SK-N-SH (cell line): Measurements from ENCODE around the gene MYH15. TPM values are rescaled to one million over a fixed set of nuclear protein-coding genes. Genes with fewer than 3 reads are reported as not detected.

Experiments used
- CTCF ChIA-PET: fragments of 300-600, 350-600 bp; formaldehyde crosslinking; extraction: SDS; loops from one replicate; lab custom pipeline; 2021; lab: Yijun Ruan, JAX
- POLR2A ChIA-PET: fragments of 350-600 bp; sonication (Branson Sonifier 250); formaldehyde crosslinking; extraction: SDS; loops from one replicate; lab custom pipeline; 2020; ENCODE audit warnings: antibody characterized with exemption, inconsistent platforms; lab: Yijun Ruan, JAX
- DNase-seq: peaks from one replicate; pipeline ENCODE4 v3.0.0; 2012
- H2AFZ ChIP-seq: fragments of 200-600 bp; sonication (generic); 2 replicates; pipeline ENCODE4 v1.8.1; 2016; ENCODE audit warnings: antibody characterized with exemption, mild to moderate bottlenecking, low read depth
- H3F3A ChIP-seq: fragments of 200-600 bp; sonication (generic); replicated peaks from 2 replicates; pipeline ENCODE3; 2016; ENCODE audit warnings: antibody characterized with exemption, mild to moderate bottlenecking; ENCODE audit not compliant: insufficient read depth
- H3K27ac ChIP-seq, 2 experiments: fragments of 200-500 bp in 1 of 2; fragments of 200-600 bp in 1 of 2; sonication (Bioruptor generic) in 1 of 2; sonication (generic), shearing (Covaris generic) in 1 of 2; 2 replicates each; pipeline versions ENCODE4 v1.5.1 to v1.6.1; 2014 to 2016; ENCODE audit warnings: low read depth in 2 of 2, inconsistent platforms in 1 of 2, low read length in 1 of 2, mild to moderate bottlenecking in 1 of 2, mixed read lengths in 1 of 2
- H3K27me3 ChIP-seq: fragments of 200-600 bp; sonication (generic), shearing (Covaris generic); 2 replicates; pipeline ENCODE4 v1.6.1; 2016; ENCODE audit warnings: mixed run types; ENCODE audit not compliant: insufficient read depth
- H3K36me3 ChIP-seq, 2 experiments: fragments of 200-500 bp in 1 of 2; fragments of 200-600 bp in 1 of 2; sonication (Bioruptor generic) in 1 of 2; sonication (generic) in 1 of 2; replicated peaks in 1 of 2; 2 replicates each; pipeline versions ENCODE3 to v1.5.1; 2014 to 2016; ENCODE audit warnings: low read length in 1 of 2, mild to moderate bottlenecking in 1 of 2; ENCODE audit not compliant: insufficient read depth in 2 of 2, control insufficient read depth in 1 of 2
- H3K4me1 ChIP-seq, 2 experiments: fragments of 200-500 bp in 1 of 2; fragments of 200-600 bp in 1 of 2; sonication (Bioruptor generic) in 1 of 2; sonication (generic), shearing (Covaris generic) in 1 of 2; 2 replicates each; pipeline versions ENCODE4 v1.5.1 to v1.6.1; 2014 to 2016; ENCODE audit warnings: low read depth in 1 of 2, low read length in 1 of 2, mixed run types in 1 of 2; ENCODE audit not compliant: insufficient read depth in 2 of 2, control insufficient read depth in 1 of 2
- H3K4me2 ChIP-seq: fragments of 200-600 bp; sonication (generic), shearing (Covaris generic); 2 replicates; pipeline ENCODE4 v1.6.1; 2017; ENCODE audit warnings: mixed run types
- H3K4me3 ChIP-seq, 2 experiments: fragments of 200-500 bp in 1 of 2; fragments of 200-600 bp in 1 of 2; sonication (Bioruptor generic) in 1 of 2; sonication (generic), shearing (Covaris generic) in 1 of 2; 2 replicates each; pipeline versions ENCODE4 v1.5.1 to v1.8.1; 2014 to 2016; ENCODE audit warnings: low read depth in 2 of 2, inconsistent platforms in 1 of 2, low read length in 1 of 2, mild to moderate bottlenecking in 1 of 2, mixed read lengths in 1 of 2, moderate library complexity in 1 of 2
- H3K79me2 ChIP-seq: fragments of 200-600 bp; sonication (generic); 2 replicates; pipeline ENCODE4 v1.8.1; 2017; ENCODE audit warnings: mild to moderate bottlenecking; ENCODE audit not compliant: insufficient read depth
- H3K9ac ChIP-seq: fragments of 200-600 bp; sonication (generic); 2 replicates; pipeline ENCODE4 v1.6.1; 2017; ENCODE audit warnings: mixed run types
- H3K9me2 ChIP-seq: fragments of 200-600 bp; sonication (generic); 2 replicates; pipeline ENCODE4 v1.6.1; 2017; ENCODE audit warnings: mixed run types
- H3K9me3 ChIP-seq: fragments of 200-600 bp; sonication (generic); 2 replicates; pipeline ENCODE4 v1.6.1; 2017; ENCODE audit warnings: mixed run types, mild to moderate bottlenecking, moderate library complexity
- H4K20me1 ChIP-seq: fragments of 200-600 bp; sonication (generic); 2 replicates; pipeline ENCODE4 v1.6.1; 2017; ENCODE audit warnings: mild to moderate bottlenecking, mixed run types; ENCODE audit not compliant: insufficient read depth
- CHD2 ChIP-seq: fragments of 150-350 bp; IDR thresholded peaks from 2 replicates; pipeline ENCODE4 v1.6.1; 2018; ENCODE audit warnings: low read length; ENCODE audit not compliant: partially characterized antibody
- ELF1 ChIP-seq: IDR thresholded peaks from 2 replicates; pipeline ENCODE4 v1.4.0; 2012
- EP300 ChIP-seq, 2 experiments: IDR thresholded peaks; 2 replicates each; pipeline versions ENCODE4 v1.4.0 to v1.6.1; 2012; ENCODE audit warnings: borderline replicate concordance in 1 of 2, low read depth in 1 of 2, low read length in 1 of 2
- FOXJ3 ChIP-seq: sonication (generic); formaldehyde crosslinking; IDR thresholded peaks from 2 replicates; pipeline ENCODE4 v1.5.1; 2020; ENCODE audit warnings: mild to moderate bottlenecking, missing genetic modification reagents
- FOXM1 ChIP-seq: IDR thresholded peaks from 2 replicates; pipeline ENCODE4 v1.4.0; 2012; ENCODE audit warnings: low read depth, mild to moderate bottlenecking
- IRF3 ChIP-seq: fragments of 150-350 bp; IDR thresholded peaks from 2 replicates; pipeline ENCODE4 v1.6.1; 2016; ENCODE audit warnings: mild to moderate bottlenecking, low read depth, low read length
- REST ChIP-seq: IDR thresholded peaks from 2 replicates; pipeline ENCODE4 v1.6.1; 2012; ENCODE audit warnings: mild to moderate bottlenecking, low read depth, low read length, moderate library complexity
- ZBTB33 ChIP-seq: IDR thresholded peaks from 2 replicates; pipeline ENCODE4 v1.4.0; 2012; ENCODE audit warnings: low read depth, borderline replicate concordance
- WGBS: methylation state at CpG from one replicate; pipeline ENCODE4 v1.1.6; 2017; ENCODE audit warnings: low lambda C conversion rate; 5-methylcytosine and 5-hydroxymethylcytosine counted together
- polyA plus RNA-seq, 3 experiments: library from polyadenylated mRNA; depleted of rRNA; stranded (reverse); fragments of >200 nt; gene quantifications; 2 replicates each; pipeline ENCODE4 v1.2.3, GENCODE V29; 2012

The MYH15 gene
- polyA plus RNA-seq, 1 of the 3 experiments (the other 2 are of a cell fraction), result 2.1 TPM

GRCh38 chr3:108486941-108487340, 23.5 kb downstream of the MYH15 start (continued):
- TF ChIP-seq REST (peak; percentile 35; the same call in 1 of the 2 replicates), FOXM1 (no peak), ZBTB33 (no peak), FOXJ3 (CRISPR knock-in tag) (peak; percentile 68; the same call in 1 of the 2 replicates)

GRCh38 chr3:108486338-108486737, 24.1 kb downstream of the MYH15 start:
- peak overlapping the region; percentile 64; the same call in 1 of the 2 replicates for H3K4me2 ChIP-seq
- CTCF ChIA-PET, result interaction anchor here (1.0 to 11.8 kb wide), 9 partner anchors 8 to 810 kb away, joined by 3 to 233 read pairs (median 6); no protein-coding TSS in a partner anchor
- no peaks in the 10 kb centered on the region for H3K27me3 ChIP-seq
- H2AFZ ChIP-seq, result 0 out of 2 replicates have a peak overlapping the region, but pooled peaks have one; percentile 24
- WGBS, result 82% methylated on average over 3 of the region's 3 CpGs
- peaks cover 18 to 21% of the 10 kb centered on the region in 2 experiments for H3K4me1 ChIP-seq
- no peaks in the 10 kb centered on the region for H3K36me3 ChIP-seq
- POLR2A ChIA-PET, result interaction anchor here (1.1 to 1.5 kb wide), 2 partner anchors 45 to 103 kb away, joined by 3 to 4 read pairs; partner anchors contain the start of genes CIP2A and DZIP3
- DNase-seq, result no peak
- peaks cover 18% of the 10 kb centered on the region for H3F3A ChIP-seq
- no peaks in the 10 kb centered on the region for H3K9me3 ChIP-seq
- H4K20me1 ChIP-seq, result no peaks in the 10 kb centered on the region
- peak overlapping the region; percentile 36 to 76; a peak in 3 of 4 replicates for H3K27ac ChIP-seq
- no peak overlapping the region for H3K4me3 ChIP-seq
- H3K79me2 ChIP-seq, result no peaks in the 10 kb centered on the region
- H3K9me2 ChIP-seq, result no peaks in the 10 kb centered on the region
- no peak for TF ChIP-seq ZBTB33
- no peak for TF ChIP-seq FOXM1
- no peak for TF ChIP-seq EP300 (IDR thresholded peaks at IDR 0.05; ENCODE audit: borderline replicate concordance in 1 of 2, low read depth in 1 of 2, low read length in 1 of 2)
- no peak for TF ChIP-seq IRF3
- TF ChIP-seq CHD2, result no peak
- no peak for TF ChIP-seq ELF1
- H3K9ac ChIP-seq, result no peak overlapping the region
